Liver (tissue), 9 donors: ENCODE data around the gene PRG3. TPM values are rescaled to one million over a fixed set of nuclear protein-coding genes. Genes with fewer than 3 reads are reported as not detected.

Source experiments
- DNase-seq: peaks from one replicate; pipeline ENCODE4 v3.0.0-alpha.2; 2017; ENCODE audit warnings: low spot score
- H3K27ac ChIP-seq, 2 donors: one replicate each; pipeline ENCODE4 v1.7.0; 2013; ENCODE audit warnings: inconsistent platforms in 2 of 2, low read length in 2 of 2, control low read depth in 1 of 2, low read depth in 1 of 2, mild to moderate bottlenecking in 1 of 2
- H3K27me3 ChIP-seq, 4 donors: one replicate each; pipeline versions ENCODE4 v1.6.1 to v1.7.0; 2013; ENCODE audit warnings: low read length in 3 of 4, inconsistent platforms in 1 of 4, mild to moderate bottlenecking in 1 of 4, moderate library complexity in 1 of 4; ENCODE audit not compliant: control insufficient read depth in 4 of 4, insufficient read depth in 4 of 4
- H3K36me3 ChIP-seq, 4 donors: one replicate each; pipeline versions ENCODE4 v1.6.1 to v1.7.0; 2013; ENCODE audit warnings: low read length in 3 of 4, mild to moderate bottlenecking in 3 of 4, low read depth in 1 of 4, moderate library complexity in 1 of 4; ENCODE audit not compliant: control insufficient read depth in 4 of 4, insufficient read depth in 3 of 4
- H3K4me1 ChIP-seq, 4 donors: one replicate each; pipeline versions ENCODE4 v1.6.1 to v1.7.0; 2013; ENCODE audit warnings: low read length in 3 of 4, mild to moderate bottlenecking in 3 of 4, moderate library complexity in 1 of 4; ENCODE audit not compliant: control insufficient read depth in 4 of 4, insufficient read depth in 4 of 4
- H3K4me3 ChIP-seq, 3 donors: one replicate each; pipeline versions ENCODE4 v1.6.1 to v1.7.0; 2013; ENCODE audit warnings: low read length in 3 of 3, control low read depth in 1 of 3, low read depth in 1 of 3, mild to moderate bottlenecking in 1 of 3
- H3K9ac ChIP-seq, 2 donors: one replicate each; pipeline ENCODE4 v1.7.0; 2013; ENCODE audit warnings: low read length in 2 of 2, mild to moderate bottlenecking in 2 of 2, moderate library complexity in 2 of 2, control low read depth in 1 of 2, low read depth in 1 of 2
- H3K9me3 ChIP-seq, 4 donors: one replicate each; pipeline versions ENCODE4 v1.6.1 to v1.7.0; 2013; ENCODE audit warnings: low read length in 3 of 4; ENCODE audit not compliant: control insufficient read depth in 4 of 4
- CTCF ChIP-seq: fragments of 150-350 bp; IDR thresholded peaks from 2 replicates; pipeline ENCODE4 v1.5.1; 2017; ENCODE audit warnings: improper control_type of control experiment, low read depth, low read length; ENCODE audit not compliant: missing input control
- EGR1 ChIP-seq, 2 donors: IDR thresholded peaks; 2 replicates each; pipeline ENCODE4 v1.6.1; 2016 to 2018; ENCODE audit warnings: antibody characterized with exemption in 2 of 2, low read depth in 2 of 2
- FOXA1 ChIP-seq: IDR thresholded peaks from 2 replicates; pipeline ENCODE4 v1.6.1; 2016; ENCODE audit warnings: antibody characterized with exemption
- FOXA2 ChIP-seq: IDR thresholded peaks from 2 replicates; pipeline ENCODE4 v1.6.1; 2016; ENCODE audit warnings: antibody characterized with exemption
- GABPA ChIP-seq, 2 donors: IDR thresholded peaks in 1 of 2; conservative IDR thresholded peaks in 1 of 2; 2 replicates each; pipeline ENCODE4 v1.6.1; 2016; ENCODE audit warnings: antibody characterized with exemption in 2 of 2, mild to moderate bottlenecking in 1 of 2, moderate library complexity in 1 of 2
- HNF4G ChIP-seq: IDR thresholded peaks from 2 replicates; pipeline ENCODE4 v1.6.1; 2016; ENCODE audit warnings: antibody characterized with exemption
- NR2F2 ChIP-seq: IDR thresholded peaks from 2 replicates; pipeline ENCODE4 v1.6.1; 2016; ENCODE audit warnings: antibody characterized with exemption
- RAD21 ChIP-seq, 2 donors: IDR thresholded peaks; 2 replicates each; pipeline ENCODE4 v1.6.1; 2016; ENCODE audit warnings: antibody characterized with exemption in 2 of 2, mild to moderate bottlenecking in 2 of 2
- RXRA ChIP-seq, 2 donors: IDR thresholded peaks; 2 replicates each; pipeline ENCODE4 v1.6.1; 2017 to 2018; ENCODE audit warnings: antibody characterized with exemption in 2 of 2, mild to moderate bottlenecking in 1 of 2
- TAF1 ChIP-seq: conservative IDR thresholded peaks from 2 replicates; pipeline ENCODE4 v1.6.1; 2016; ENCODE audit warnings: antibody characterized with exemption, mild to moderate bottlenecking
- YY1 ChIP-seq: IDR thresholded peaks from 2 replicates; pipeline ENCODE4 v1.6.1; 2016; ENCODE audit warnings: antibody characterized with exemption, mild to moderate bottlenecking
- ZBTB33 ChIP-seq: IDR thresholded peaks from 2 replicates; pipeline ENCODE4 v1.6.1; 2016; ENCODE audit warnings: antibody characterized with exemption
- WGBS: extraction: QIAGEN DNeasy Blood & Tissue Kit; methylation state at CpG from one replicate; pipeline ENCODE4 v1.1.7; 2013; 5-methylcytosine and 5-hydroxymethylcytosine counted together
- polyA plus RNA-seq, 2 donors: library from polyadenylated mRNA; stranded (reverse) in 1 of 2; unstranded in 1 of 2; fragments of 200-250 nt in 1 of 2; fragments of >200 nt in 1 of 2; fragmentation: Nextera tagmentation in 1 of 2; extraction: Ambion mirVana in 1 of 2; gene quantifications; one replicate each; pipeline versions ENCODE4 v1.2.1 to v1.2.3, GENCODE V29; 2013 to 2015
- total RNA-seq, 2 donors: library from RNA; depleted of rRNA; stranded (reverse); fragments of >200 nt; gene quantifications; one replicate each; pipeline ENCODE4 v1.2.3, GENCODE V29; 2014
- TF ChIP-seq, protein P1 (sequence below): IDR thresholded peaks from 2 replicates; pipeline ENCODE4 v1.6.1; 2016; ENCODE audit warnings: antibody characterized with exemption, mild to moderate bottlenecking
- TF ChIP-seq, protein P2 (sequence below): IDR thresholded peaks from 2 replicates; pipeline ENCODE4 v1.6.1; 2016; ENCODE audit warnings: antibody characterized with exemption
- TF ChIP-seq, protein P3 (sequence below): IDR thresholded peaks from 2 replicates; pipeline ENCODE4 v1.6.1; 2016; ENCODE audit warnings: antibody characterized with exemption
- donor health status: healthy.
- donor health status: healthy.
- donor health status: healthy.
- donor health status: healthy.
- donor health status: healthy.

PRG3 gene
- total and polyA plus RNA-seq, 4 donors, result 0.22 to 4.9 TPM; not detected in 2

DNA sequence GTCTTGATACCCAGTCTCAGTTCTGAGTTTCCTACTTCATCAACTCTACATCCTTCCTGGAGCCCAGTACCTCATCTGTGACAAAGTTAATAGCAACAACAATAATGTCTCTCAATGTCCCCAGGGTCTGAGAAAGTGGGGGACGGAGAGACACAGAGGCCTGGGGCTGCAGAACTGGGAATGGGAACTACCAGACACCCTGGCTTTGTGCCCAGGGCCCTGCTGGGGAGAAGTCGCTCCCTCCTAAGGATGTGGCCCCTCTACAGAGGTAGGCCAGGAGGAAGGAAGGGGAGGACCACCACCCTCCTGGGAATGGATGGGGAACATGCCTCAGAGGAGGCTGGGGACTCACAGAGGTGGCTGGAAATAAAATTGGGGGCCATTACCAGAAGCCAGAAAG lies 5.5 kb downstream of the PRG3 start:
- no peak overlapping the region for H3K27ac ChIP-seq
- no peak overlapping the region for H3K4me3 ChIP-seq
- no peak overlapping the region for H3K9ac ChIP-seq
- WGBS, result 87% methylated on average over 2 of the region's 2 CpGs
- no peak for DNase-seq
- H3K27me3 ChIP-seq, result no peaks in the 10 kb centered on the region
- no peaks in the 10 kb centered on the region for H3K36me3 ChIP-seq
- TF ChIP-seq YY1 (no peak), CTCF (no peak), TAF1 (no peak), ZBTB33 (no peak), FOXA2 (no peak)
- TF ChIP-seq, protein P1, sequence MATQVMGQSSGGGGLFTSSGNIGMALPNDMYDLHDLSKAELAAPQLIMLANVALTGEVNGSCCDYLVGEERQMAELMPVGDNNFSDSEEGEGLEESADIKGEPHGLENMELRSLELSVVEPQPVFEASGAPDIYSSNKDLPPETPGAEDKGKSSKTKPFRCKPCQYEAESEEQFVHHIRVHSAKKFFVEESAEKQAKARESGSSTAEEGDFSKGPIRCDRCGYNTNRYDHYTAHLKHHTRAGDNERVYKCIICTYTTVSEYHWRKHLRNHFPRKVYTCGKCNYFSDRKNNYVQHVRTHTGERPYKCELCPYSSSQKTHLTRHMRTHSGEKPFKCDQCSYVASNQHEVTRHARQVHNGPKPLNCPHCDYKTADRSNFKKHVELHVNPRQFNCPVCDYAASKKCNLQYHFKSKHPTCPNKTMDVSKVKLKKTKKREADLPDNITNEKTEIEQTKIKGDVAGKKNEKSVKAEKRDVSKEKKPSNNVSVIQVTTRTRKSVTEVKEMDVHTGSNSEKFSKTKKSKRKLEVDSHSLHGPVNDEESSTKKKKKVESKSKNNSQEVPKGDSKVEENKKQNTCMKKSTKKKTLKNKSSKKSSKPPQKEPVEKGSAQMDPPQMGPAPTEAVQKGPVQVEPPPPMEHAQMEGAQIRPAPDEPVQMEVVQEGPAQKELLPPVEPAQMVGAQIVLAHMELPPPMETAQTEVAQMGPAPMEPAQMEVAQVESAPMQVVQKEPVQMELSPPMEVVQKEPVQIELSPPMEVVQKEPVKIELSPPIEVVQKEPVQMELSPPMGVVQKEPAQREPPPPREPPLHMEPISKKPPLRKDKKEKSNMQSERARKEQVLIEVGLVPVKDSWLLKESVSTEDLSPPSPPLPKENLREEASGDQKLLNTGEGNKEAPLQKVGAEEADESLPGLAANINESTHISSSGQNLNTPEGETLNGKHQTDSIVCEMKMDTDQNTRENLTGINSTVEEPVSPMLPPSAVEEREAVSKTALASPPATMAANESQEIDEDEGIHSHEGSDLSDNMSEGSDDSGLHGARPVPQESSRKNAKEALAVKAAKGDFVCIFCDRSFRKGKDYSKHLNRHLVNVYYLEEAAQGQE, result no peak
- H3K4me1 ChIP-seq, result no peaks in the 10 kb centered on the region
- H3K9me3 ChIP-seq, result no peaks in the 10 kb centered on the region

GRCh38 chr11:57374966-57375365 lies 6.0 kb downstream of the PRG3 start:
- DNase-seq, result no peak
- no peak overlapping the region for H3K9ac ChIP-seq
- H3K4me3 ChIP-seq, result no peak overlapping the region
- no peaks in the 10 kb centered on the region for H3K4me1 ChIP-seq
- H3K27me3 ChIP-seq, result no peaks in the 10 kb centered on the region
- H3K27ac ChIP-seq, result no peak overlapping the region
- no peaks in the 10 kb centered on the region for H3K36me3 ChIP-seq
- no peaks in the 10 kb centered on the region for H3K9me3 ChIP-seq
- WGBS, result 98% methylated on average over 3 of the region's 3 CpGs
- no peak for TF ChIP-seq NR2F2
- no peak for TF ChIP-seq HNF4G
- TF ChIP-seq GABPA (IDR thresholded peaks at IDR 0.05 in 1 of 2, conservative IDR thresholded peaks at IDR 0.05 in 1 of 2), result no peak
- TF ChIP-seq CTCF, result no peak
- TF ChIP-seq YY1, result no peak
- TF ChIP-seq, protein P2, sequence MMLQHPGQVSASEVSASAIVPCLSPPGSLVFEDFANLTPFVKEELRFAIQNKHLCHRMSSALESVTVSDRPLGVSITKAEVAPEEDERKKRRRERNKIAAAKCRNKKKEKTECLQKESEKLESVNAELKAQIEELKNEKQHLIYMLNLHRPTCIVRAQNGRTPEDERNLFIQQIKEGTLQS, result no peak
- TF ChIP-seq, protein P3, sequence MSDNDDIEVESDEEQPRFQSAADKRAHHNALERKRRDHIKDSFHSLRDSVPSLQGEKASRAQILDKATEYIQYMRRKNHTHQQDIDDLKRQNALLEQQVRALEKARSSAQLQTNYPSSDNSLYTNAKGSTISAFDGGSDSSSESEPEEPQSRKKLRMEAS, result no peak
- TF ChIP-seq, protein P1, result no peak
- no peak for TF ChIP-seq EGR1 (IDR thresholded peaks at IDR 0.05; ENCODE audit: low read depth in 2 of 2)
- TF ChIP-seq ZBTB33, result no peak
- TF ChIP-seq FOXA1, result no peak
- no peak for TF ChIP-seq RXRA (IDR thresholded peaks at IDR 0.05)
- TF ChIP-seq TAF1, result no peak
- TF ChIP-seq RAD21 (IDR thresholded peaks at IDR 0.05), result no peak
